ENCODE data around the gene PGPEP1.

The PGPEP1 gene

GRCh38 chr19:18328340-18329034, 11.9 kb upstream of the PGPEP1 start:
- peak; percentile 96 to 99 for DNase-seq
- H3K27me3 ChIP-seq: no peaks in the 10 kb centered on the region
- H3K4me1 ChIP-seq: peaks cover 0 to 20% (median 12%) of the 10 kb centered on the region in 4 donors
- TF ChIP-seq CTCF (IDR thresholded peaks at IDR 0.05): peak; percentile 85 to 99
- intact Hi-C loops (cut with DNase I; ENCODE audit: low total_unique reads): no loop called here
- H3K4me3 ChIP-seq: peak overlapping the region; percentile 3 to 31
- H3K27ac ChIP-seq: peak overlapping the region; percentile 45 to 60
- H3K36me3 ChIP-seq: no peaks in the 10 kb centered on the region
- H3K9me3 ChIP-seq: no peaks in the 10 kb centered on the region

- H3K4me1 ChIP-seq: peaks cover 0 to 15% (median 8%) of the 10 kb centered on the region in 4 donors
- peak overlapping the region; percentile 3 to 31 for H3K4me3 ChIP-seq
- DNase-seq: no peak
- no peaks in the 10 kb centered on the region for H3K9me3 ChIP-seq
- no peak for TF ChIP-seq CTCF (IDR thresholded peaks at IDR 0.05)
- intact Hi-C loops (cut with DNase I; ENCODE audit: low total_unique reads): no loop called here
- peak overlapping the region; percentile 45 to 60 for H3K27ac ChIP-seq
- H3K36me3 ChIP-seq: no peaks in the 10 kb centered on the region
- H3K27me3 ChIP-seq: no peaks in the 10 kb centered on the region
These were observed 11.4 kb upstream of the PGPEP1 start for GRCh38 chr19:18329035-18329376.

GRCh38 chr19:18330868-18331267, 9.5 kb upstream of the PGPEP1 start:
- Histone ChIP-seq H3K36me3 (no peaks in the 10 kb centered on the region), H3K4me3 (no peak overlapping the region), H3K27ac (no peak overlapping the region), H3K9me3 (no peaks in the 10 kb centered on the region), H3K27me3 (peaks cover 0 to 8% of the 10 kb centered on the region in 2 donors), H3K4me1 (peaks cover 0 to 10% (median 8%) of the 10 kb centered on the region in 4 donors)
- intact Hi-C loops (cut with DNase I; ENCODE audit: low total_unique reads): no loop called here
- TF ChIP-seq CTCF (IDR thresholded peaks at IDR 0.05): no peak
- DNase-seq: no peak

GRCh38 chr19:18332917-18333530, 7.4 kb upstream of the PGPEP1 start:
- no peak overlapping the region for H3K27ac ChIP-seq
- H3K4me3 ChIP-seq: no peak overlapping the region
- intact Hi-C loops (cut with DNase I; ENCODE audit: low total_unique reads): no loop called here
- H3K9me3 ChIP-seq: no peaks in the 10 kb centered on the region
- TF ChIP-seq CTCF (IDR thresholded peaks at IDR 0.05): no peak
- peaks cover 0 to 10% (median 8%) of the 10 kb centered on the region in 4 donors for H3K4me1 ChIP-seq
- no peak for DNase-seq
- no peaks in the 10 kb centered on the region for H3K36me3 ChIP-seq
- peaks cover 0 to 8% of the 10 kb centered on the region in 2 donors for H3K27me3 ChIP-seq

- intact Hi-C loops (cut with DNase I; ENCODE audit: low total_unique reads): no loop called here
- peaks cover 0 to 8% of the 10 kb centered on the region in 2 donors for H3K27me3 ChIP-seq
- H3K36me3 ChIP-seq: no peaks in the 10 kb centered on the region
- no peak overlapping the region for H3K4me3 ChIP-seq
- DNase-seq: no peak
- H3K9me3 ChIP-seq: no peaks in the 10 kb centered on the region
- H3K27ac ChIP-seq: no peak overlapping the region
- H3K4me1 ChIP-seq: peaks cover 0 to 8% (median 6%) of the 10 kb centered on the region in 4 donors
- TF ChIP-seq CTCF (IDR thresholded peaks at IDR 0.05): no peak
These were observed 6.7 kb upstream of the PGPEP1 start for GRCh38 chr19:18333680-18334079.
